Right lobe of liver (tissue), 6 donors: ENCODE measurements around the gene ACAD10. TPM values are rescaled to one million over a fixed set of nuclear protein-coding genes. Genes with fewer than 3 reads are reported as not detected.

ENCODE experiments used
- ATAC-seq, 4 donors: fragments of 200-7000 bp; cut with Tn5 transposase; one replicate each; pipeline ENCODE4 v1.9.1; 2020; ENCODE audit warnings: mild to moderate bottlenecking in 4 of 4, moderate library complexity in 4 of 4
- DNase-seq, 3 donors: peaks; one replicate each; pipeline ENCODE4 v3.0.0-alpha.2; 2020
- H3K27ac ChIP-seq, 3 donors: fragments of 200-600 bp; one replicate each; pipeline ENCODE4 v1.8.0; 2022
- H3K27me3 ChIP-seq, 2 donors: fragments of 200-600 bp; one replicate each; pipeline ENCODE4 v1.8.0; 2022
- H3K36me3 ChIP-seq, 4 donors: fragments of 200-600 bp; sonication (generic) in 1 of 4; one replicate each; pipeline versions ENCODE4 v1.5.1 to v1.8.0; 2017 to 2022; ENCODE audit warnings: control low read depth in 1 of 4
- H3K4me1 ChIP-seq, 4 donors: fragments of 200-600 bp; sonication (generic) in 1 of 4; one replicate each; pipeline versions ENCODE4 v1.5.1 to v1.8.0; 2017 to 2022; ENCODE audit warnings: control low read depth in 1 of 4
- H3K4me3 ChIP-seq, 3 donors: fragments of 200-600 bp; one replicate each; pipeline ENCODE4 v1.8.0; 2022
- H3K9me3 ChIP-seq, 4 donors: fragments of 200-600 bp; sonication (generic) in 1 of 4; one replicate each; pipeline versions ENCODE4 v1.5.1 to v1.8.0; 2017 to 2022; ENCODE audit warnings: control low read depth in 1 of 4
- POLR2A ChIP-seq: fragments of 450-650 bp; IDR thresholded peaks from one replicate; pipeline ENCODE4 v1.6.1; 2017; ENCODE audit warnings: antibody characterized with exemption, mild to moderate bottlenecking
- WGBS: methylation state at CpG from one replicate; pipeline ENCODE4 v1.1.6; 2018; ENCODE audit warnings: low coverage, low lambda C conversion rate; ENCODE audit not compliant: insufficient coverage; ENCODE audit errors: missing lambda C conversion rate; 5-methylcytosine and 5-hydroxymethylcytosine counted together
- intact Hi-C, 2 donors: fragments of 100-400 bp; cut with DNase I; formaldehyde crosslinking; loops; one replicate each; pipeline versions ENCODE4 v1.11.2 to v1.14.1; 2022
- total RNA-seq, 6 experiments: library from RNA; depleted of rRNA in 2 of 6; stranded (reverse); fragments of >200 nt in 2 of 6; fragmentation: NEBNext Ultra II Directional in 3 of 6; extraction: Animal tissue kit (Norgen Biotek cat#: 25700) in 3 of 6; gene quantifications; one replicate each; pipeline versions ENCODE4 v1.1.0 to v1.2.4, GENCODE V29; 2016 to 2023
- TF ChIP-seq, protein P1 (sequence below), 4 donors: fragments of 200-600 bp in 3 of 4; fragments of 450-650 bp in 1 of 4; IDR thresholded peaks; one replicate each; pipeline versions ENCODE4 v1.5.1 to v1.8.0; 2016 to 2022; ENCODE audit warnings: antibody characterized with exemption in 4 of 4, mild to moderate bottlenecking in 2 of 4
- donor health status: DM: no; HTN: yes; CAD: no.
- donor health status: DM: no; HTN: no; CAD: no.
- donor health status: DM: no; HTN: no; CAD: no.
- donor health status: DM: no; HTN: yes; CAD: no.
- donor health status: DM: no; HTN: yes; CAD: no.

Gene ACAD10
- total RNA-seq, 6 experiments from 2014 or later, result 24.7 to 41.7 (median 26.8) TPM

DNA sequence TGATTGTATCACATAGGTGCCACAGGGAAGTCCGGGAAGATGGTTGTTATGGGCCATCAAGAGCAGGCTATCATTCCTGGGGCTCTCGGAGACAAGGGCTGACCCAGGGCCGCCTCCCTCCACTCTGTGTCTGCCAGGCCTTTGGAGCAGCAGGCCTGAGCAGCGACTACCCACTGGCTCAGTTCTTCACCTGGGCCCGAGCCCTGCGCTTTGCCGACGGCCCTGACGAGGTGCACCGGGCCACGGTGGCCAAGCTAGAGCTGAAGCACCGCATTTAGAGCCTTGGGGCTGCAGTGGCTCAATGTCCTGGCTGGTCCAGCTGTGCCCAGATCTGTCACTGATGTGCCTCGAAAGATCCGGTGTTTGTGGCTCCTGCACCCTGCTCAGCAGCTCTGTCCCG is 70.3 kb downstream of the ACAD10 start:
- H3K27me3 ChIP-seq, result no peaks in the 10 kb centered on the region
- DNase-seq, result no peak
- H3K36me3 ChIP-seq, result peaks cover 0 to 5% (median 0%) of the 10 kb centered on the region in 4 donors
- no peak overlapping the region for H3K27ac ChIP-seq
- no peak for ATAC-seq
- no peak for TF ChIP-seq POLR2A
- TF ChIP-seq, protein P1, sequence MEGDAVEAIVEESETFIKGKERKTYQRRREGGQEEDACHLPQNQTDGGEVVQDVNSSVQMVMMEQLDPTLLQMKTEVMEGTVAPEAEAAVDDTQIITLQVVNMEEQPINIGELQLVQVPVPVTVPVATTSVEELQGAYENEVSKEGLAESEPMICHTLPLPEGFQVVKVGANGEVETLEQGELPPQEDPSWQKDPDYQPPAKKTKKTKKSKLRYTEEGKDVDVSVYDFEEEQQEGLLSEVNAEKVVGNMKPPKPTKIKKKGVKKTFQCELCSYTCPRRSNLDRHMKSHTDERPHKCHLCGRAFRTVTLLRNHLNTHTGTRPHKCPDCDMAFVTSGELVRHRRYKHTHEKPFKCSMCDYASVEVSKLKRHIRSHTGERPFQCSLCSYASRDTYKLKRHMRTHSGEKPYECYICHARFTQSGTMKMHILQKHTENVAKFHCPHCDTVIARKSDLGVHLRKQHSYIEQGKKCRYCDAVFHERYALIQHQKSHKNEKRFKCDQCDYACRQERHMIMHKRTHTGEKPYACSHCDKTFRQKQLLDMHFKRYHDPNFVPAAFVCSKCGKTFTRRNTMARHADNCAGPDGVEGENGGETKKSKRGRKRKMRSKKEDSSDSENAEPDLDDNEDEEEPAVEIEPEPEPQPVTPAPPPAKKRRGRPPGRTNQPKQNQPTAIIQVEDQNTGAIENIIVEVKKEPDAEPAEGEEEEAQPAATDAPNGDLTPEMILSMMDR (IDR thresholded peaks at IDR 0.05), result no peak
- H3K4me1 ChIP-seq, result peaks cover 0 to 31% (median 10%) of the 10 kb centered on the region in 4 donors
- intact Hi-C loops, result loop anchor here in 1 of 2 donors (10.0 kb wide), 1 partner anchor 59 kb away; no protein-coding TSS in a partner anchor
- no peaks in the 10 kb centered on the region for H3K9me3 ChIP-seq
- no CpG with 5 or more reads among the region's 15 CpGs for WGBS
- H3K4me3 ChIP-seq, result no peak overlapping the region

DNA sequence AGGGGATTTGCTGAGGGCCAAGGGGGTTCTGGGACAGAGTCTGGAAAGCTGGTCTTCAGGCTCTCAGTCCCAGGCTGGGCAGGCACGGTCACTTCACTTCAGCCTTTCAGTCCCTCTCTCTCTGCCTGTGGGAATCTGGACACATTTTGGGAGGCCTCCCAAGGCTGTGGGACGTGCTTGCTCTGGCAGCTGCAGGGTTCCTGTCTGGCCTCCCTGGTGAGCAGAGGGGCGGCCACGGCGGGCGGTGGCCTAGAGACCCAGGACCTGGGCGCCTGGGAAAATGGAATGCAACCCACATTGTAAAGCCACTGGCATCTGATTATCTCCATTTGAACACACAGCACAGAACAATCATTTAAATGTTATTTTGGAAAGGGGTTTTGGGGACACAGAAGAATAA is 70.8 kb downstream of the ACAD10 start:
- ATAC-seq (no peak), DNase-seq (no peak)
- Histone ChIP-seq H3K4me3 (no peak overlapping the region), H3K36me3 (peaks cover 0 to 5% (median 0%) of the 10 kb centered on the region in 4 donors), H3K27me3 (no peaks in the 10 kb centered on the region), H3K27ac (peak overlapping the region in 1 of 3 donors; percentile 63), H3K4me1 (peaks cover 0 to 31% (median 10%) of the 10 kb centered on the region in 4 donors), H3K9me3 (no peaks in the 10 kb centered on the region)
- 68% methylated on average over 5 of the region's 7 CpGs for WGBS
- no peak for TF ChIP-seq POLR2A
- TF ChIP-seq, protein P1 (IDR thresholded peaks at IDR 0.05), result no peak
- intact Hi-C loops, result loop anchor here in 1 of 2 donors (10.0 kb wide), 1 partner anchor 58 kb away; no protein-coding TSS in a partner anchor

DNA sequence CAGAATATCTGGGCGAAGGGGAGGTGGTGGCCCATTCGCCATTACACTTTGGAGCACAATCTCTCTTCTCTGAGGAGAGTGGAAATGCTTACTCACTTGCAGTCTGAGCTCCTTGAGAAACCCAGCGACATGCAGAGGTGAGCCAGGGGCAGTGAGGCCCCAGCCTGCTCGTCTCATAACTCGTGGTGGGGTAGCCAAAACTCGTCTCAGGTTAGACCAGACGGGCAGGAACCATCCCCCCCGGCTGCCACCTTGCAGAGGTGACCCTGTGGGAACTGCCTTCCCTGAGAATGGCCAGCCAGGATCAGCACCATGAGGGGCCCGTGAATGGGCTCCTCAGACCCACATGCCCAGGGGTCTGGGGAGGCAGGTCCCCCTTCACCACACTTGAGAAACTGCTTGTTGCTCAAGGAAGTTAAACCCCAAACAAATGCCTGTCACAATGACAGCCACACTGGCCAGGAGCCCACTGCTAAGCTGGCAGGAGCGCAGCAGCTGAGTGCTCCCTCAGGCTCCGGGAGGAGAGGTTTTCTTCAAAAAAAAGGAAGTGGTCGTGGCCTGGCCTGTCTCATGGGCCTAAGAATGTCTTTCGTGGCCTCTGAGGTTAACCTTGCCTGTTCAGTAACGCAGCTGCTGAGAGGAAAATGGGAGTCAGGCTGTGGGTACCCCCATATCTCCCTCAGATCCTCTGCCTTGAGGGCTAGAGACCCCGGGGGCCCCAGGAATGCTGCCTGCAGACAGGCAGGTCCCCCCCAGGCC is 71.7 kb downstream of the ACAD10 start:
- ATAC-seq, result peak; percentile 33 to 62 (median 47)
- 34% methylated on average over 6 of the region's 15 CpGs for WGBS
- H3K27me3 ChIP-seq, result no peaks in the 10 kb centered on the region
- H3K4me3 ChIP-seq, result no peak overlapping the region
- H3K36me3 ChIP-seq, result peaks cover 0 to 5% (median 0%) of the 10 kb centered on the region in 4 donors
- no peaks in the 10 kb centered on the region for H3K9me3 ChIP-seq
- DNase-seq, result peak; percentile 58 to 72 (median 65)
- H3K27ac ChIP-seq, result peak overlapping the region in 2 of 3 donors; percentile 50 to 63
- TF ChIP-seq, protein P1 (IDR thresholded peaks at IDR 0.05), result no peak
- no peak for TF ChIP-seq POLR2A
- peaks cover 0 to 31% (median 10%) of the 10 kb centered on the region in 4 donors for H3K4me1 ChIP-seq
- intact Hi-C loops, result loop anchor here in 1 of 2 donors (10.0 kb wide), 1 partner anchor 57 kb away; no protein-coding TSS in a partner anchor

DNA sequence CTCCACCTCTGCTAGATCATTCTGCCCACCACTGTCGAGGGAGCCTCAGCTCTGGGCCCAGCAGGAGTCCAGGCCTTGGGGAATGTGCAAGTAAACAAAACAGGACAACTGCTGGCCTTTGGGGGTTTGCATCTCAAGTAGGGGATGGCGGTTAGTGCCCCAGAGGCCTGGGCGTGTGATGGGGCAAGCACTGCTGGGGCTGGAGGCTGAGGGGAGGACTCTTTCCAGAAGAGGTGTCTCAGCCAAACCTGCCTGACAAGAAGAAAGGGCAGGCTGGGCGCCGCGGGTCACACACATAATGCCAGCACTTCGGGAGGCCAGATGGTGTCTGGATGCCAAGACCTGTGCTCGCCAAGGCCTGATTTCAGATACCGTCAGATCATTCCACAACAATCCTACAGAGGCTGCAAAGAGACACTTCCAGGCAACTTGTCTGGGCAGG is 72.3 kb downstream of the ACAD10 start:
- H3K27me3 ChIP-seq, result no peaks in the 10 kb centered on the region
- peaks cover 0 to 5% (median 0%) of the 10 kb centered on the region in 4 donors for H3K36me3 ChIP-seq
- peaks cover 0 to 29% (median 8%) of the 10 kb centered on the region in 4 donors for H3K4me1 ChIP-seq
- TF ChIP-seq POLR2A, result no peak
- TF ChIP-seq, protein P1 (IDR thresholded peaks at IDR 0.05), result no peak
- intact Hi-C loops, result loop anchor here in 1 of 2 donors (10.0 kb wide), 1 partner anchor 57 kb away; no protein-coding TSS in a partner anchor
- no peak overlapping the region for H3K4me3 ChIP-seq
- peak; percentile 35 to 78 (median 66) for ATAC-seq
- 45% methylated on average over 2 of the region's 9 CpGs for WGBS
- peak in 2 of 3 donors; percentile 79 to 82 for DNase-seq
- peak overlapping the region in 2 of 3 donors; percentile 50 to 63 for H3K27ac ChIP-seq
- no peaks in the 10 kb centered on the region for H3K9me3 ChIP-seq
